Esophagus mucosa (tissue), 1 donor: ENCODE results near the gene AMZ1. TPM values are rescaled to one million over a fixed set of nuclear protein-coding genes. Genes with fewer than 3 reads are reported as not detected.
"Not testable (repeated sequence)": the region's sequence is repeated elsewhere in the genome, so short reads cannot be mapped to it uniquely, and the experiment has no call there.

ENCODE experiments used
- ATAC-seq: fragments of 200-7000 bp; cut with Tn5 transposase; one replicate; pipeline ENCODE4 v1.9.1; 2020
- total RNA-seq: library from RNA; stranded (reverse); gene quantifications from one replicate; pipeline ENCODE4 v1.2.4, GENCODE V29; 2023
- donor health status: DM: yes; HTN: yes; CAD: no.

The AMZ1 gene
- total RNA-seq, 1 donor from 2014 or later, result 0.12 TPM

DNA sequence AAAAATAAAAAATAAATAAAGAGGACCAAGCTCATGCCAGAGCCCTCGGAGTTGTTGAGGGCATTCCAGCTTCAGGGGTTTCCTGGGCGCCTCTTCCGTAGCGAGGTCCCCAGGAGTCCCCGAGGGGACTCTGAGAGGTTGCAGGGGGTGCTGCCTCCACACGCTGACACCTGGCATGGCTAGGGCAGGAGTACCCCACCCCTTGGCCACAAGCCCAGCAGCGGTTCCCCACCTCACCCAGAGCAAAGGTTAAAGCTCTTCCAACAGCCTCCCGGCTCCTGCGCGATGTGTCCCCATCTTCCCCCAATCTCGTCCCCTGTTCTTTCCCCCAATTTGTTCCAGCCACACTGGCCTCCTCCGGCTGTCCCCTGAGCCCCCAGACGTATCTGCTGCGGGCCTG, 4.5 kb downstream of the AMZ1 start:
- no peak for ATAC-seq

DNA sequence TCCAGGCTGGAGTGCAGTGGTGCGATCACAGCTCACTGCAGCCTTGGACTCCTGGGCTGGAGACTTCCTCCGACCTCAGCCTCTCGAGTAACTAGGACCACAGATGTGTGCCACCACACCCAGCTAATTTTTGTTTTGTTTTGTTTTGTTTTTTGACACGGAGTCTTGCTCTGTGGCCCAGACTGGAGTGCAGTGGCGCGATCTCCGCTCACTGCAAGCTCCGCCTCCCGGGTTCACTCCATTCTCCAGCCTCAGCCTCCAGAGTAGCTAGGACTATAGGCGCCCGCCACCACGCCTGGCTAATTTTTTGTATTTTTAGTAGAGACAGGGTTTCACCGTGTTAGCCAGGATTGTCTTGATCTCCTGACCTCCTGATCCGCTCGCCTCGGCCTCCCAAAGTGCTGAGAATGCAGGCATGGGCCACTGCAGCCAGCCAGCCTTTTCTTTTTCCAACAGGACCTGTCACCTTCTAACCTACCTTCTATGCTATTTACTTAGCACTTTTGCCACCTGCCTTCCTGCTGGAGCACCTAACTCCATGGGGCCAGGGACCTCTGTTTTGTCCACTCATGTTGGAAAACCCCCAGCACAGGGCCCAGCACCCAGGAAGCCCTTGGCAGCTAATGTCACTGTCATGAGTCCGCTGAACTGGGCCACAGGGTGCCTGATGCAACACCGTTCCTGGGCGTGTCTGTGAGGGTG, 5.6 kb downstream of the AMZ1 start:
- not testable (repeated sequence) for ATAC-seq

DNA sequence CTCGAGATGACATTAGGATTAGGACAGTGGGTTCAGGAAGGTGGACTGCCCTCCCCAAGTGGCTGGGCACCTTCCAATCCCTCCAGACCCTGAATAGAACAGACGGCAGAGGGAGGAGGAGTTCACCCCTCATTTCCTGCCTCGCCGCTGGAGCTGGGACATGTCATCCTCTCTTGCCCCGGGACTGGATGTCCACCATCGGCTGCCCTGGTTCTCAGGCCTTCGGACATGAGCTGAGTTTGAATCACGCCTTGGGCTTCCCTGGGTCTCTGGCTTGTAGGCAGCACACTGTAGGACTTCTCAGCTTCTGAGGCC, 6.1 kb downstream of the AMZ1 start:
- ATAC-seq, result not testable (repeated sequence)

DNA sequence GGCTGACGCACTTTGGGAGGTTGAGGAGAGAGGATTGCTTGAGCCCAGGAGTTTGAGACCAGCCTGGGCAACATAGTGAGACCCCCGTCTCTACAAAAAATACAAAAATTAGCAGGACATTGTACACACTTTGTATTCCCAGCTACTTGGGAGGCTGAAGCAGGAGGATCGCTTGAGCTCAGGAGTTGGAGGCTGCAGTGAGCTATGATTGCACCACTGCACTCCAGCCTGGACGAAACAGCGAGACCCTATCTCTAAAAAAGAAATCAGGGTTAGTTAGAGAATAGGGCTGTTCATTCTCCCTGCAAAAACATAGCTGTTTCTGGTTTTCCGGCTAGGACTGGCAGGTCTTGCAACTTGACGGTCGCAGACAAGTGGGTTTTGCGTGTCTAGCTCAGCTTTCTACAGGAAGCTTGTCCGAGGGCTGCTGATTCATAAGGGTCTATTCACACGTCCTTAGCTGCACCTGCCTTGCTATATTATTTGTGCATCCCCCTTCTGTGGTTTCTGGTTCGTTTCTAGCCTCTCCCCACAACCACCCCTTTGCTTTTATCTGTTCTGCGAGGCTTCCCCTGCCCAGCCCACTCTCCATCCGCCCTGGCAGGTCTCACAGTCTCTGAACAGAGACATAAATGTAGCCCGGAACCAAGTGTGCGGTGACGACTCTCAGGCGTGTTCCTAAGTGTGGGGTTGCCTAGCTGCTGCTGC, 10.7 kb downstream of the AMZ1 start:
- ATAC-seq, result no peak

DNA sequence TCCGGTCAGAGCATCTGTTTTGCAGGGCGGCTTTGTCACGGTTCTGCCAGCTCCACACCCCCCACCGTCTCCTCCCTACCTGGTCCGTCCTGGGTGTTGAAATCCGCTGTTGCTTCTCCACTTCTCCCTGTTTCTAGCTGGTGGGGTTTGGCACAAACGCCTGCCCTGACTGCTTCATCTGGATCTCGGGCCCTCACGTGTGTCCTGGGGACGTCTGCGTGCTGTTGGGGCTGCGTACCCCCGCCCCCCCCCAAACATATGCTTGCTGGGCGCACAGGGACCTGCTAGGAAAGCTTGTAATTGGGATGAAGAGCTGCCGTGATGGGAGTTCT, 11.3 kb downstream of the AMZ1 start:
- no peak for ATAC-seq

DNA sequence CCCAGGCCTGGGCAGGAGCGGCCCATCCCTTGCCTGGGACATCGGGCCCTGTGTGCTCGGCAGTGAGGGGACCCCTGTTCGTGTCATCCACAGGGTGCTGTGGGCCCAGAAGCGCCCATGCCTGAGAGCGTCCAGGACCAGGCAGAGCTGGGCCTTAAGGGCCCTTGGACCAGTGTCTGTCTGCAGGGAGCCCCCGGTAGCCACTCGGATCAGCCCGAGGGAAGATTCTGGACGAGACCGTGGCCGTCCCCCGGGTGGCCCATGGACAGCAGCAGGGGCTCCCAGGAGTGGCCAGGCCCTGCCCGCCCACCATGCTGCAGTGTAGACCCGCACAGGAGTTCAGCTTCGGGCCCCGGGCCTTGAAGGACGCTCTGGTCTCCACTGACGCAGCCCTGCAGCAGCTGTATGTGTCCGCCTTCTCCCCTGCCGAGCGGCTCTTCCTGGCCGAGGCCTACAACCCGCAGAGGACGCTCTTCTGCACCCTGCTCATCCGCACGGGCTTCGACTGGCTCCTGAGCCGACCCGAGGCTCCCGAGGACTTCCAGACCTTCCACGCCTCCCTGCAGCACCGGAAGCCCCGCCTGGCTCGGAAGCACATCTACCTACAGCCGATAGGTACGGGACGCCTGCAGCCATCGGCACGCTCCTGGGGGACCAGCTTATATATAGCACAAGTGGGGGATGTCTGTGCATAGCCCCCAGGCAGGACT, 12.3 kb downstream of the AMZ1 start:
- ATAC-seq, result peak; percentile 10

DNA sequence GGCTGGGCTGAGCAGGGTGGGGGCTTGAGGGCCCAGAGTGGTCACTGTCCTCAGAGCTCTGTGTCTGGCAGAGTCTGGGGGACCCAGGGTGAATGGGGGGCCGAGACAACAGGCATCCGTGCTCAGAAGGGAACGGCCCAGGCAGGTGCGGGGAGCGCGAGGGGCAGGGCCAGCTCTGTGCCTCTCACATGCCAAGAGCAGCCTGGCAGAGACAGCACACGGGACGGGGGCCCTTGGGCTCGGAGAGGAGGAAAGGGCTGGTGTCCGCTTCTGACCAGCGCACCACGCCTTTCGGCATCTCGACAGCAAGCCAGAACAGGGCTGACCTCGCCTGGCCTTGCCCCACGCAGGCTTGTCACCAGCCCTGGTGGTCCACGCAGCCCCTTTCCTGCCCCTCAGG, 13.4 kb downstream of the AMZ1 start:
- no peak for ATAC-seq

DNA sequence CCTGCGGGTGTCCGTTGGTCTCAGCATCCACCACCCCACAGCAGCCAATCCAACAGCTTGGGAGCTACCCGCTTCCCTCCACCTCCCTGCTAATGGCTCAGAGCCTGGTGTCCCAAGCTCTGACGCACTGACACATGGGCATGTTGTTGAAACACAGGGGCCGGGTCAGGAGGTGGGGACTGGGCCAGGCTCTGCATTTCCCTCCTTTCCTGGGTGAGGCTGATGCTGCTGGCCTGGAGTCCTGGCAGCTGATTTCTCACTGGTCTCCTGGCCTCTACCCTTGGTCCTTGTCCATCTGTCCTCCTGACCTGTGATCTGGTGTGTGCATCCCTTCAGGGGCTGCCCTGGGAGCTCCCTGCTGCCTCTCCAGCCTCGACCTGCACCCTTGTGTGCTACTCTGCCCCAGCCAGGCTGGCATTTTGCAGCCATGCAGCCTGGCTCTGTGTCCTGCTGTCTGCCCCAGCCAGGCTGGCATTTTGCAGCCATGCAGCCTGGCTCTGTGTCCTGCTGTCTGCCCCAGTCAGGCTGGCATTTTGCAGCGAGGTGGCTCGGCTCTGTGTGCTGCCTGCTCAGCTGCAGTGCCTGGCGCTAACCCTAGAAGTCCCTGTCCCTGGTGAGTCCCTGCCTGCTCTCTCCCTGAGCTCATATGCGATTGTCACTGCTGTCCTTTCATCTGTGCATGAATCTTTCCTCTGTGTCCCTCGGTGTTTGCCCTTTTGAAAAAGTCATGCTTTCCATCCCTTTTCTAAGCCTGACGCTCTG, 14.0 kb downstream of the AMZ1 start:
- no peak for ATAC-seq

DNA sequence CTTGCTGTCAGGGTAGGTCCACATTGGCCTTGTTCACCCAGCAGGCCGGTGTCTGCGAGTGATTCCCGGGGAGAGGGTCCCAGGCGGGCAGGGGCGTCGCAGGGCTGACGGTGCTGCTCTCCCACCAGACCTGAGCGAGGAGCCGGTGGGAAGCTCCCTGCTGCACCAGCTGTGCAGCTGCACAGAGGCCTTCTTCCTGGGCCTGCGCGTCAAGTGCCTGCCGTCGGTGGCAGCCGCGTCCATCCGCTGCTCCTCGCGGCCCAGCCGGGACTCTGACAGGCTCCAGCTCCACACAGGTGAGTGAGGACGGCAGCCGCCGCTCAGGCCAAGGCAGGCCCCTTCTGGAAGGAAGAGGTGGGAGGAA, 14.6 kb downstream of the AMZ1 start:
- ATAC-seq, result no peak

DNA sequence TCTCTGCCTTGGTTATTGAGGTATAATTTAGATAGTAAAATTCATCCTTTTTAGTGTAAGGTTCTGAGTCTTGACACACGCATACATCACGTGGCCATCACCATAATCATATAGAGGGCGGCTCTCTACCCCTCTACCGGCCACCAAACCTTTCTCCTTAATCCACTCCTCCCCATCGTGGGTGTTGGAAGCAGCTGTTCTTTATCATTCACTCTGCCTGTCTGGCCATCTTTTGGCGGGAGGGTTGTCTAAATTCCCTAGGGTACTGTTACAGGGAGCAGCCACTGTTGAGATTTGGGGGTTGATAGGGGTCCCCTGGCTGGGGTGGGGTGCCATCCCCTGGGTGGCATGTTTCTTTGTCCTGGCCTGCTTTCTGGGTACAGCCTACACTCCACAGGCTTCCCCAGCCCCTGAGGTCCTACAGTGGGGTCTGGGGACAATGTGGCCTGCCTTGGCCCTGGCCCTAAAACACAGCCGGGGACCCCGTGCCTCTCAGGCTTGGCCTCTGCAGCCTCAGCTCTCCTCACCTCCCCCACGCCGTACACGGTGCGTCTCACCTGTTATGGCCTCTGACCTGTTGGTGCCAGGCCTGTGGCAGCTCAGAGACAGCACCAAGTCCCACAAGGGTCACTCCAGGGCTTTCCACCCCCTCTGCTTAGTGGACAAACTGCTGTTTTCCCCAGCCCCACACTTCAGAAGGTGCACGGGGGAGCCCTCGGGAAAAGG, 17.5 kb downstream of the AMZ1 start:
- no peak for ATAC-seq

DNA sequence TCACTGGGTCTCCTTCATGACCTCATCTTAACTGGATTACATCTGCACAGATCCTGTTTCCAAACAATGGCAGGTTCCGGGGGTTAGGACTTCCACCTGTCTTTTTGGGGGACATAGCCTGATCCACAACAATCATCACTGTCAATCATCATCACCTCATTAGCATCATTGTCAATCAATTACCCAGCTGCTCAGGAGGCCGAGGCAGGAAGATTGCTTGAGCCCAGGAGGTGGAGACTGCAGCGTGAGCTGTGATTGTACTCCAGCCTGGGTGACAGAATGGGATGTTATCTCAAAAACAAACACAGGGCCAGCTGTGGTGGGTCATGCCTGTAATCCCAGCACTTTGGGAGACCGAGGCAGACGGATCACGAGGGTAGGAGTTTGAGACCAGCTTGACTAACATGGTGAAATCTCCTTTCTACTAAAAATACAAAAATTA, 18.7 kb downstream of the AMZ1 start:
- no peak for ATAC-seq

DNA sequence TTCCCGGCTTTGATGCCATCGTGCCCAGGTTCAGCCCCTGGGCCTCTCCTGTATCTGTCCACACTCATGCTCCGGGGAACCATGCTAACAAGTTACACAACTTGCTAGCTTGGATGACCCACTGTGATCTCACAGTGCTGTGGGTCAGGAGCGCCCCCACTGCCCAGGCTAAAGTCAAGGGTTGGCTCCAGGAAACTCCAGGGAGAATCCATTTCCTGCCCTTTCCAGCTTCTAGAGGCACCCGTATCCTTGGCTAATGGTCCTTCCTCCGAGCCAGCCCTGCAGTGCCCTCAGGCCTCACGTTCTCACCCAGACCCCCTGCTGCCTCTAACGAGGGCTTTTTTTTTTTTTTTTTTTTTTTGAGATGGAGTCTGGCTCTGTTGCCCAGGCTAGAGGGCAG, 19.5 kb downstream of the AMZ1 start:
- no peak for ATAC-seq

DNA sequence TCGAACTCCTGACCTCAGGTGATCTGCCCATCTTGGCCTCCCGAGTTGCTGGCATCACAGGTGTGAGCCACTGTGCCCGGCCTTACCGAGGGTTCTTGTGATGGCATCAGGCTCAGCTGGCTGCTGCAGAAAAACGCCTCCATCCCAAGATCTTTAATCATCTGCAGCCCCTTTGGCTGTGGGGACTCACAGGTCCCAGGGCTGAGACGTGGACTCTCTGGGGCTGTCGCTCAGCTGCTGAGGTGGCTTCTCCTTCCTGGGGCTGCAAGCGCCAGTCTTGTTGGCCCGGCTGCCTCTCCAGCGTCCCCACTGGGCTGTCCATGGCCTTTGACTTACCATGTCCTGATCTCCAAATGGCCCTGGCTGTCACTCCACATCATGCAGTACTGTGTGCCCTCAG, 20.0 kb downstream of the AMZ1 start:
- ATAC-seq, result no peak

DNA sequence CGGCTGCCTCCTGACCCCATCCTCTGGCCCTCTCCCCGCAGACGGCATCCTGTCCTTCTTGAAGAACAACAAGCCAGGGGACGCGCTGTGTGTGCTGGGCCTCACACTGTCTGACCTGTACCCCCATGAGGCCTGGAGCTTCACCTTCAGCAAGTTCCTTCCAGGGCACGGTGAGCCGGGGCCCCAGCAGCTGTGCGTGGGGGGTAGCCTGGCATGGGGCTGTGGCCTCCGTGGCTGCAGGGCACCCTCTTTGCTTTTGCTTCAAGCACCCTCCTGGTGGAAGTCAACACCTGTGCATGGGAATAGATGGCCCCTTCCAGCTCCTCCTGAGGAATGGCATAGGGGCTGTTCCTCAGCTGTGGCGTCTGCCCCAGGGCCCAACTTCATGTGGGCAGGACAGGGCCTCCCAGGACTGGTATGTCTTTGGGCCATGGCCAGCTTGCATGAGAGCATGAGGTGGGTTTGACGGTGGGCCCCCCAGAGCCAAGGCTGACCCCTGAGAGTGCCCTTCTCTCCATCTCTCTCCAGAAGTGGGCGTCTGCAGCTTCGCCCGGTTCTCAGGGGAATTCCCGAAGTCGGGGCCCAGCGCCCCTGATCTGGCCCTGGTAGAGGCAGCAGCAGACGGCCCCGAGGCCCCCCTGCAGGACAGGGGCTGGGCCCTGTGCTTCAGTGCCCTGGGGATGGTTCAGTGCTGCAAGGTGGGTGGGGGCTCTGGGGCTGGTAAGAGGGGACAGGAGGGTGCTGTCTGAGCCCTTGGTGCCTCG, 20.7 kb downstream of the AMZ1 start:
- no peak for ATAC-seq

DNA sequence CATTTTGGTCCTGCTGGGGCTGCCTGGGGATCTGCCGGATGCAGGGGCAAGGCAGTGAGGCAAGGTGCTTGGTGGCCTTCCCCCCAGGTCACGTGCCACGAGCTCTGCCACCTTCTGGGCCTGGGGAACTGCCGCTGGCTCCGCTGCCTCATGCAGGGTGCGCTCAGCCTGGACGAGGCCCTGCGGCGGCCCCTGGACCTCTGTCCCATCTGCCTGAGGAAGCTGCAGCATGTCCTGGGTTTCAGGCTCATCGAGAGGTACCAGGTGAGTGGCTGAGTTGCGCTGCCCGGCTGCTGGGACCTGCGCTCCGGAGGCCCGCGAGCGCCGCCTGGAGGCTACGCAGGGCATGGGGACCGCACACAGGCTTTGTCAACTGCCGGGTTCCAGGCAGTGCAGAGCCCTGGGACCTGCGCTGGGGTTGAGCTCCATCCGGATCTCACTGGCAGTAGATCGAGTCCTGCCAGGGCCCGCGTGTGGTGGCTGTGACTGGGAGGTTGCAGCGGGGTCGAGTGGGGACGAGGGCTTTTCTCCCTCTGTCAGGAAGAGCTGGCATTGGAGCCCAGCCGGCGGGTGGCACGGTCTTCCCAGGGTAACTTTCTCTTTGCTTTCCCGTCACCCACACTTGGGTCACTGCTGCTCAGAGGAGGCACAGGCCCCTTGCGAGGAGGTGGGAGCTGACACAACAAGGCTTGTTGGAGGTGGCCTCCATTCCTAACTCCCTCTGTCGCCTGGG, 21.7 kb downstream of the AMZ1 start:
- ATAC-seq, result peak; percentile 87

DNA sequence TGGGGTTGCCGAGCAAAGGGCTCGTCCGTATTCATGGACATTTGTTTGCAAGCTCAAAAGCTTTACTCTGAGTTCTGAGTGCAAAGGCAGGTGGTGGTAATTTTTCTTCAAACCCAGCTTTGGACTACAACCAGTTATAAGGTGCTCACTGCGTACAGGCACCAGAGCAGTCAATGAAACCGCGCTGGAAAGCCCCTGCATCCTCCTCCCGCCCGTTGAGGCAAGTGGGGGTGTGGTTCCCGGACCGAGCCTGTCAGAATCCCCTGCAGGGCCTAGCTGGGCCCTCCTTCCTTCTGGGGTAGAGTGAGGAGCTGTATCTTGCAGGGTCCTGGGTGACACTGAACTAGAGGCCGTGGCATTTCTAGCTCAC, 22.3 kb downstream of the AMZ1 start:
- ATAC-seq, result peak; percentile 10

DNA sequence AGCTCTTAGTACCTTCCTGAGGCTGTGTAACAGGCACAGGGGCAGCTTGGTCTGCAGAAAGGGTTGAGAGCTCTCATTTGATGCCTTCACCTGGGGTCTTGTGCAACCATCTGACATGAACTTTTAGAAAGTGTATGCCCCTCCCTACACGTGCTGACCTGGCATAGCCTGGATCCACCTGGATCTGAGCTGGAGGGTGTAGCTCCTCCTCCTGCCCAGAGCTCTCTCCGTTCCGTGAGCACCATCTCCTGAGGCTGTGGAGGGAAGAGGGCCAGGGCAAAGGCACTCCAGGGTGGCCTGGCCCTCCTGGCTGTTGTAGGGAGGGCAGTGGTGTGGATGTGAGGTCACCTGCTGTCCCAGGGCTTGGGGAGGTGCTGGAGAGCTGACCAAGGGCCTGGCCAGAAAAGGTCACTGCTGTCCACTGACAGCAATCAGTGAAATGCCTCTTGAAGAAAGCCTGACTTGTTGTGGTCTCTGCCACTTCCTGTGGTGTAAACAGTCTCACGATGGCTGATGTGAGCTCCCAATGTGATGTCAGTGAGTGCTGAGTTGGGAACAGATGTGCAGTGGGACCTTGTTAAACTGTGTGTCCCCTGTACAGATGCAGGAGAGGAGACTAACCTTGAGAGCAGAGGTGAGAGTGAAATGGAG, 23.0 kb downstream of the AMZ1 start:
- no peak for ATAC-seq

DNA sequence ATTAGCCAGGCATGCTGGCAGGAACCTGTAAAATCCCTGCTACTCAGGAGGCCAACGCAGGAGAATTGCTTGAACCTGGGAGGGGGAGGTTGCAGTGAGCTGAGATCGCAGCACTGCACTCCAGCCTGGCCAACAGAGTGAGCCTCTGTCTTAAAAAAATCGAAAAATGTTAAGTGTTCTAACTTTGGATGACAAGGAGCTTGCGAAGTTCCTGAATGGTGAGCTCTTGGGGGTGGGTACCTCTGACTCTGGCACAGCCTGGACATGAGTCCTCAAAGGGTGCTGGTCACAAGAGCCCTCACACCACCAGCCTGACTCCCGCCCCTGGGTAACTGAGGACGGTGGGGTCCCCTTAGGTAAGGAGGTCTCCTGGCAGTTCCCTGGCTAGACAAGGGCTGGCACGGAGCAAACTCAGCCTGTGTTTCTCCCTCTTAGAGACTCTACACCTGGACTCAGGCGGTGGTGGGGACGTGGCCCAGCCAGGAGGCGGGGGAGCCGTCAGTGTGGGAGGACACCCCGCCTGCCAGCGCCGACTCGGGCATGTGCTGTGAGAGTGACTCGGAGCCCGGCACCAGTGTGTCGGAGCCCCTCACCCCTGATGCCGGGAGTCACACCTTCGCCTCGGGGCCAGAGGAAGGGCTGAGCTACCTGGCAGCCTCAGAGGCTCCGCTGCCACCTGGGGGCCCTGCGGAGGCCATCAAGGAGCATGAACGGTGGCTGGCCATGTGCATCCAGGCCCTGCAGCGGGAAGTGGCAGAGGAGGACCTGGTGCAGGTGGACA, 24.1 kb downstream of the AMZ1 start:
- ATAC-seq, result no peak

DNA sequence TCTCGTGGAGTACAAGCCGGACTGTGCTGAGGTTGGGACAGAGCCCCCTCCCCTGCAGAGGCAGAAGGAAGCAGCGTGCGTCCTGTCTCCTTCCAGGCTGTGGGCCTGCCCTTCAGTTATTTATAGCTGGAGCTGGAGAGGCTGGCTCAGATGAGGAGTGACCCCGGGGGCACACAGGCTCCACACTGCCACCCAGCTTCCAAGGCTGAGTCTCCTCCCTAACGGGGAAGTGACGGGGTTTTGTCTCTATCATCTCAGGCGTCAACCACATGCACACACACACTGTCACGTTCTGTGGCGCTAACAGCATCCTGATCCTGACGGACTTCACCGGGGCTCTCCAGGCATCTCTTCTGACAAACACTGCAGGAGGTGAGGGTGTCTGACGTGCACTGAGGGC, 25.4 kb downstream of the AMZ1 start:
- no peak for ATAC-seq

DNA sequence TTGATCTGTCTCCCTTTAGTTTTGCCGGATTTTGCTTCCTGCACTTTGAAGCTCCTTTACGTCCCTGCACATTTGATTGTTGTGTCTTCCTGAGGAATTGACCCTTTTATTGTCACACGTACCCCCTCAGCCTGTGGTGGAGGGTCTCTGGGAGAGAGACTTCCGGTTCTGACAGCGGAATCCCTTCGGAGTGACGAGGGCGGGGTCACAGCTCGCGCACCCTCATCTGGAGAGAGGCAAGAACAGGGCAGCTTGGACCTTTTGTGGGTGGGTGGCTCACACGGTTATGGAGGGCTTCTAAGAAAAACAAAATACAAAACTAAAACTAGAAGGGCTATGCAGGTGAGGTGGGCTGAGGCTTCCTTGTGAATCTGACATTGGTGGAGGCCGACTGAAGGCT, 26.0 kb downstream of the AMZ1 start:
- no peak for ATAC-seq
